Measurements from ENCODE around the gene FCN1. TPM values are rescaled to one million over a fixed set of nuclear protein-coding genes. Genes with fewer than 3 reads are reported as not detected.

FCN1 gene
- total RNA-seq, 1 donor from 2014 or later = not detected

GRCh38 chr9:134915046-134915985, 2.4 kb downstream of the FCN1 start:
- Mint-ChIP-seq H3K36me3 (ENCODE audit: unreplicated experiment) (peaks cover 13% of the 10 kb centered on the region), H3K4me1 (ENCODE audit: low read depth, unreplicated experiment) (peaks cover 6% of the 10 kb centered on the region)

GRCh38 chr9:134914501-134914834, 3.2 kb downstream of the FCN1 start:
- Mint-ChIP-seq H3K27ac (ENCODE audit: unreplicated experiment) (no peak overlapping the region), H3K27me3 (ENCODE audit: unreplicated experiment) (peaks cover 5% of the 10 kb centered on the region), H3K9me3 (ENCODE audit: unreplicated experiment) (peaks cover 11% of the 10 kb centered on the region), H3K36me3 (ENCODE audit: unreplicated experiment) (peaks cover 8% of the 10 kb centered on the region), H3K4me1 (ENCODE audit: low read depth, unreplicated experiment) (peaks cover 6% of the 10 kb centered on the region), H3K4me3 (ENCODE audit: unreplicated experiment) (no peak overlapping the region)
- DNase-seq = no peak
- no peak for TF ChIP-seq CTCF (IDR thresholded peaks at IDR 0.05; ENCODE audit: partially characterized antibody, unreplicated experiment)

More at GRCh38 chr9:134915046-134915985, 2.4 kb downstream of the FCN1 start:
- TF ChIP-seq CTCF (IDR thresholded peaks at IDR 0.05; ENCODE audit: partially characterized antibody, unreplicated experiment) = no peak
- no peak overlapping the region for H3K27ac Mint-ChIP-seq (ENCODE audit: unreplicated experiment)
- H3K4me3 Mint-ChIP-seq (ENCODE audit: unreplicated experiment) = no peak overlapping the region
- DNase-seq = no peak
- peaks cover 4% of the 10 kb centered on the region for H3K27me3 Mint-ChIP-seq (ENCODE audit: unreplicated experiment)
- peaks cover 14% of the 10 kb centered on the region for H3K9me3 Mint-ChIP-seq (ENCODE audit: unreplicated experiment)

GRCh38 chr9:134913713-134914500, 3.8 kb downstream of the FCN1 start:
- peaks cover 5% of the 10 kb centered on the region for H3K27me3 Mint-ChIP-seq (ENCODE audit: unreplicated experiment)
- no peak overlapping the region for H3K4me3 Mint-ChIP-seq (ENCODE audit: unreplicated experiment)
- H3K27ac Mint-ChIP-seq (ENCODE audit: unreplicated experiment) = no peak overlapping the region
- peaks cover 11% of the 10 kb centered on the region for H3K9me3 Mint-ChIP-seq (ENCODE audit: unreplicated experiment)
- no peak for DNase-seq
- H3K4me1 Mint-ChIP-seq (ENCODE audit: low read depth, unreplicated experiment) = peaks cover 6% of the 10 kb centered on the region
- TF ChIP-seq CTCF (IDR thresholded peaks at IDR 0.05; ENCODE audit: partially characterized antibody, unreplicated experiment) = no peak
- H3K36me3 Mint-ChIP-seq (ENCODE audit: unreplicated experiment) = peaks cover 7% of the 10 kb centered on the region

GRCh38 chr9:134913041-134913712, 4.5 kb downstream of the FCN1 start:
- Mint-ChIP-seq H3K36me3 (ENCODE audit: unreplicated experiment) (peaks cover under 1% of the 10 kb centered on the region), H3K4me3 (ENCODE audit: unreplicated experiment) (no peak overlapping the region), H3K4me1 (ENCODE audit: low read depth, unreplicated experiment) (peaks cover 6% of the 10 kb centered on the region), H3K27ac (ENCODE audit: unreplicated experiment) (no peak overlapping the region), H3K27me3 (ENCODE audit: unreplicated experiment) (peaks cover 5% of the 10 kb centered on the region), H3K9me3 (ENCODE audit: unreplicated experiment) (peaks cover 7% of the 10 kb centered on the region)
- no peak for DNase-seq
- TF ChIP-seq CTCF (IDR thresholded peaks at IDR 0.05; ENCODE audit: partially characterized antibody, unreplicated experiment) = no peak

All from glutamatergic neuron (in vitro differentiated cells).